KOPT-K1 (cell line): Measurements from ENCODE around the gene HIGD1A.

Experiments used
- H3K27ac ChIP-seq: fragments of 200-600 bp; sonication (generic); 2 replicates; pipeline ENCODE4 v1.5.1; 2016; ENCODE audit warnings: antibody characterized with exemption, mild to moderate bottlenecking, low read depth, low read length; ENCODE audit not compliant: poor library complexity, severe bottlenecking
- H3K36me3 ChIP-seq: fragments of 200-600 bp; sonication (generic); 2 replicates; pipeline ENCODE4 v1.5.1; 2017; ENCODE audit warnings: antibody characterized with exemption, mild to moderate bottlenecking, low read length, moderate library complexity; ENCODE audit not compliant: insufficient read depth
- H3K9me3 ChIP-seq: fragments of 200-600 bp; sonication (generic); 2 replicates; pipeline ENCODE4 v1.5.1; 2017; ENCODE audit warnings: antibody characterized with exemption, low read length, mild to moderate bottlenecking; ENCODE audit not compliant: insufficient read depth, poor library complexity, severe bottlenecking

The HIGD1A gene

DNA sequence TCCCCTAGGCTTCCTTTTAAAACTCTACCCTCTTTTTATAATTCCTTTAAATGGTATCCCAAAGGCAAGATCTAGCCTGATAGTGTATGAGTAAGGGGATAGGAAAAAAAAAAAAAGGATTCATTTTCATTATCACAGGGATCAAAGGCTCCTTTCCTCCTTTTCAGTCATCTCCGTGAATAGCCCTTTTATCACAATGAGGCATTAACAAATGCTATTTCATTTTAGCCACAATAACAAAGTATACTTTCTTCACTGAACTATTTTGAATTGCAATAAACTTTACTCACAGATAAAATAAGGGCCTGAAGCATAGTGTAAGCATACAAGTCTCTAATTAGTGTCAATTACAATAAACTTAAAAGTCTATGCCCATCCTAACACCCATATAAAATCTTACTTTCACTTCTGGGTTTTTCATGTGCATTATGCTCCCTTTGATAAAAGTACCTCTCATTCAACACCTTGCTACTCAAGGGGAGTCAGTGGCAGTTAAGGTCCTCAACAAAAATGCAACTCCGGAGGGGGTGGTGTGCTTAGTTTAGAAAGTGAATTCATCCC lies 8.6 kb downstream of the HIGD1A start:
- no peaks in the 10 kb centered on the region for H3K9me3 ChIP-seq

DNA sequence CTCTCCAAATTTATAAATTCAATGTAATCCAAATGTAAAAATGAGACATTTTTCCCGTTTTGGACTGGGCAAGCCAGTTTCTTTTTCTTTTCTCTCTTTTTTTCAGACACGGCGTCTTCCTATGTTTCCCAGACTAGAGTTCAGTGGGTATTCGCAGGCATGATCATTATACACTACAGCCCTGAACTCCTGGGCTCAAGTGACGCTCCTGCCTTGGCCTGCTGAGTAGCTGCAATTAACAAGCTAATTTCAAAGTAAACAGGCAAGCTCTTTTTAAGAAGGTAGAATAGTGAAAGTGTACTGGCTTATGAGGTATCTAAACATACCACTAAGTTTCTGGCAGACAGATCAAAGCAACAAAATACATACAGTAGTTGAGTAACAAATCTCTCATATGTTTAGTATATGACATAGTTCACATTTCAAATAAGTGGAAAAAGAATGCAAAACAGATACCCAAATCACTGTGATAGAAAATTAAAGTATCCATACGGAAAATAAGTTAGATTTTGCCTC lies 13.5 kb downstream of the HIGD1A start:
- H3K36me3 ChIP-seq, result peaks cover 65% of the 10 kb centered on the region
- no peaks in the 10 kb centered on the region for H3K9me3 ChIP-seq
- H3K27ac ChIP-seq, result no peak overlapping the region

More for the DNA sequence above, 8.6 kb downstream of the HIGD1A start:
- Histone ChIP-seq H3K27ac (no peak overlapping the region), H3K36me3 (peaks cover 23% of the 10 kb centered on the region)

DNA sequence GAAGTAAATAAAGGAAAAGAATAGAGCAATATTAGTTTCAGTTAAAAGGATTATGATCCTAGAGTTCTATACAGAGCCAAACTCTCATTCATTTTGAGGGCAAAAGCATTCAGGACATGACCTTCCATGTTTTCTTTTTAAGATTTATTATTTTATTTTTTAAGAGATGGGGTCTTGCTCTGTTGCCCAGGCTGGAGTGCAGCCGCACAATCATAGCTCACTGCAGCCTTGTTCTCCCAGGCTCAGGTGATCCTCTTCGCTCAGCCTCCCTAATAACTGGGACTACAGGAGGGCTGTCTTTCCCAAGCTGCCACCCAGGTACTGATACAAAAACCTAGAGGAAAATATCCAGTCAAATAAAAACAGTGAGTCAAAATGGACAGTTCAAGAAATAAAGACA lies 17.7 kb downstream of the HIGD1A start:
- Histone ChIP-seq H3K27ac (no peak overlapping the region), H3K36me3 (peaks cover 82% of the 10 kb centered on the region), H3K9me3 (no peaks in the 10 kb centered on the region)

DNA sequence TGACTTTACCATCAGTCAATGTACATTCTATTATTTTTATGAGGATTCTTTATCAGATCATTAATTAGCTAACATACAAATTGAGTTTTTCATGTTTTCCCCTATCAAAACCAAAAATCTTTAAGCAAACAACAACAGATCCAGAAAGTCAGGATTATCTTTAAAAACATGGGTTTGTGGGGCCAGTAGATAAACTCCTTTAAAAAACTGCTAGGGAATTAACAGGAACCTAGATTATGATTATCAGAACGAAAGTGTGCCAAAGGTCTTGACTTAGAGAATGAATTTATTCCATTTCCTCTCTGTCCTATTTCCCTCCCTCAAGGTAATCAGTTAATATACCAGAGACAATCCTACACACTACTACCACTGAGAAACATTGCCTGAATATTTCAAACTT lies 18.1 kb downstream of the HIGD1A start:
- Histone ChIP-seq H3K36me3 (peaks cover 82% of the 10 kb centered on the region), H3K9me3 (no peaks in the 10 kb centered on the region), H3K27ac (no peak overlapping the region)

DNA sequence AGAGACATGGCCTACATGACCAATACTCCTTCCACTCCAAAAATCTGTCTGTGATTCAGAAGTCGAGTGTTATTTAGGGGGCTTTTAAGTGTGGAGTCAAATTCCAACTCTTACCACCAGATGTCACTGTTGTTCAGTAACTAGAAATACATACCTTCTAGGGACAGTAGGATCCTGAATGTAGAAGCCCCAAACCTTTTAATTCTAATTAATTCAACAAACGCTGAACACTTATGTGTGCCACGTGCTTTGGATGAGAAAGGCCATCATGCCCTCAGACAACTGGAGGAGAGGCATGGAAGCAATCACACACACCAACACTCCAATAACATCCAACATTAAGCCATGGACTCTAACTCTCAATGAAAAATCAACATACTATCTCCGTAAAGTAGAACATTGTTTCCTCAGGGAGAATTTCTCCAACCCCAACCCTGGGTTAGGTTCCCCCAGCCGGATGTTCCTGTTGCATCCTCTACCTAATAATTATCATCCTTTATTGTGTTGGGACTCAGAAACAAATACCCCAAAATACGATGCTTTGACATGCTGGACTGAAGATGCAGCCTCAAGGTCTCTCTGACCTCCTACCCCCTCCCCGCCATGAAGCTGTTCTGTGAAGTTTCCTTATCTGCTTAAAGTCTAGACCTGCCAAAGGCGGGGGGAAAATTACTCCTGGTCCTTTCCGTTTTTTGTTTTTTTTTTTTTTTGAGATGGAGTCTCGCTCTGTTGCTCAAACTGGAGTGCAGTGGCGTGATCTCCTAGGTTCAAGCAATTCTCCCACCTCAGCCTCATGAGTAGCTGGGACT lies 23.2 kb downstream of the HIGD1A start:
- H3K9me3 ChIP-seq, result no peaks in the 10 kb centered on the region
- peaks cover 58% of the 10 kb centered on the region for H3K36me3 ChIP-seq
- H3K27ac ChIP-seq, result no peak overlapping the region

DNA sequence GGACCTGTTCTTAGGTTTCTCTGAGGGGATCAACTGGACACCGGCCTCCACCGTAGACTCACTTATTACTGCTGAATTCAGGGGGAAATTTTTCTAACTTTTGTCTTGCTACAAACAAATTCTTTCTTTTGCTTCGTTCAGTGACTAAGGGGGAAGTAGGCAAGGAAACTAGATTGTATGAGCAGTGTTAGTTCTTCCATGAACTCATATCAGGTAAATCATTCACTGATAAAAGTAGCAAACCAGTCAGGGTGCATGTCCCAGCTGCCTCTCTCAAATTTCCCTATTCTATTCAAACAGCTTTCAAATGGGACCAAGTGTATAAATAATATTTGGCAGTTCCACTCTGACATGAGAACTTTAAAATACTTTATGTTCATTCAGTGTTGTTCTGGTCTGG lies 23.9 kb downstream of the HIGD1A start:
- Histone ChIP-seq H3K9me3 (no peaks in the 10 kb centered on the region), H3K27ac (no peak overlapping the region), H3K36me3 (peaks cover 51% of the 10 kb centered on the region)

DNA sequence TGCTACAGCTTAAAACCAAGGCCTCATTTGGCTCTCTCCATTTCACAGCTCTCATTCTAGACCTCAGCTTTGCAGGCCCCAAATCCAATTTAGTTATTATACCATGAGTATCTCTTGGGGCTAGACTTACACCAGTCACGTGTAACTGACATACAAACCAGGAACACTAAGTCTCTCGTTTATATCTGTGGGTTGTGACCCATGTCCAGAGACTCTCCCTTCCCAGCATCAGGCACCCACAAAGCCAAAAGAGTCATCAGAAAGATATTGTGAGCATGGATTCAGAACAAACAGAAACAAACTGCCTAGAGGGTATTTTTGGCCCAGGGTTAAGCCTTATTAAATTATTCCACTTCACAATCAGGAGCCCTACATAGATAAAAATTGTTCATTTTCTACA lies 25.6 kb downstream of the HIGD1A start:
- Histone ChIP-seq H3K9me3 (no peaks in the 10 kb centered on the region), H3K36me3 (peaks cover 36% of the 10 kb centered on the region), H3K27ac (no peak overlapping the region)

DNA sequence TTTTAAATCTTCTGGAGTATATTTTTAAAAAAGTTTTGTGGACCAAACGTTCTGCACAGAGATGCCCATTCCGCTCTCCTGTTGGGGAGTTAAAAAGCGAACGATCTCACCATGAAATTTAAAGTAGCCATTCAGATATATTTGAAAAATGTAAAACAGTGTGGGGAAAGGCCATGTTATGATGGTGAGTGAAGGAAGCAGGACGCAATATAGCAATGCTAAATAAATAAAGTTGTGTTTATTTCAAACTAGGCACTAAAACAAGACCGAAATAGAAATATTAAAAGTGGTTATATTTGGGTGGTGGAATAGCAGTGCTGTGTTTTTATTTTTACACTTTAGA lies 30.9 kb downstream of the HIGD1A start:
- peaks cover 4% of the 10 kb centered on the region; the same call in 1 of the 2 replicates for H3K36me3 ChIP-seq
- no peak overlapping the region for H3K27ac ChIP-seq
- no peaks in the 10 kb centered on the region for H3K9me3 ChIP-seq

DNA sequence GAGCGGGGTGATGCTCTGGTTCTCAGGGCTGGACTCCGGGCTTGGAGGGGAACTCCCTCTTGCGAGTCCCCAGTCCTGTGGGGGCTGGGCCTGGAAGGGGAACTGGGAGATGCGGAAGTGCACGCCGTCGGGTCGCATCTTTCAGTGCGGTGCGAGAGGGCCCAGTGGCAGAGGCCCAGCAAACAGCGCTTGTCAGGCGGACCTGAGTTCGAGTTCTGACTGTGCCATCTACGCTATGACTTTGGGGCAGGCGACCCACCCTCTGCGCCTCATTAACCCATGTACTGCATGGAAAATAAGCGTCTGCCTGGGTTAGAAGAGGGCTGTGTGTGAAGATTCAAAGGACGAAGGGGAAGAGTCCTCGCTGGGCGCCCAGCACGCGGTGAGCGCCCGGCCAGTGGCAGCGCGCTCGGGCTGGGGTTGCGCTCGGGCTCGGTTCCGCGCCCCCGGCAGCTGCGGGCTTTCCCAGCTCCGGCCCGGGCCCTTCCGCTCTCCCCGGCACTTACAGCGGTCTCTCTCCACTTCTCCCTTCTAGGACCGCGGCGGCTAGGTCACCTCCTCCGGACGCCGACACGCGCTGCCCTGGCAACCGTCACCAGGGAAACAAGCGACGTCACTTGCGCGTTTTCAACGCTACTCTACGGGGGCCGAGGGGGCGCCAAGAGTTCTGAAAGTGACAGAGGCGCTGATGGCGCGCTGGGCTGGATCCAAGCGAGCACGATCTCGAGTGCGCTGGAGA lies 31.5 kb downstream of the HIGD1A start, which contains the start of gene CCDC13:
Gene CCDC13, minus strand, starts transcription at position 584 of the 739 bp plus-strand sequence. CDS start 14,908 bp downstream, outside the sequence.
- no peak within 1 kb of the TSS for H3K27ac ChIP-seq
- H3K9me3 ChIP-seq, result no peaks in the 10 kb centered on the region

DNA sequence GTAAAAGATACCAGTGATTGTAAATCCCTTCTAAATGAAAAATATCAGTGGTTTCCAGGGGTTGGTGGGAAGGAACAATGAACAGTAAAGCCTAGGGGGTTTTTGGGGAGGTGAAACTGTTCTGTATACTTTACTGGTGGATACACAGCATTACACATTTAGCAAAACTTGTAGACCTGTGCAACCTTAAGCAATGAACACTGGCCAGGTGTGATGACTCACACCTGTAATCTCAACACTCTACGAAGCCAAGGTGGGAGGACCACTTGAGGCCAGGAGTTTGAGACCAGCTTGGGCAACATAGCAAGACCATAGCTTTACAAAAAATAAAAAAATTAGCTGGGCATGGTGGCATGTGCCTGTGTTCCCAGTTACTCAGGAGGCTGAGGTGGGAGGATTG lies 33.0 kb downstream of the HIGD1A start:
- Histone ChIP-seq H3K36me3 (no peaks in the 10 kb centered on the region; the same call in 1 of the 2 replicates), H3K9me3 (no peaks in the 10 kb centered on the region), H3K27ac (no peak overlapping the region)

More for the DNA sequence above, 31.5 kb downstream of the HIGD1A start, which contains the start of gene CCDC13:
- H3K36me3 ChIP-seq, result peaks cover 4% of the 10 kb centered on the region; the same call in 1 of the 2 replicates

DNA sequence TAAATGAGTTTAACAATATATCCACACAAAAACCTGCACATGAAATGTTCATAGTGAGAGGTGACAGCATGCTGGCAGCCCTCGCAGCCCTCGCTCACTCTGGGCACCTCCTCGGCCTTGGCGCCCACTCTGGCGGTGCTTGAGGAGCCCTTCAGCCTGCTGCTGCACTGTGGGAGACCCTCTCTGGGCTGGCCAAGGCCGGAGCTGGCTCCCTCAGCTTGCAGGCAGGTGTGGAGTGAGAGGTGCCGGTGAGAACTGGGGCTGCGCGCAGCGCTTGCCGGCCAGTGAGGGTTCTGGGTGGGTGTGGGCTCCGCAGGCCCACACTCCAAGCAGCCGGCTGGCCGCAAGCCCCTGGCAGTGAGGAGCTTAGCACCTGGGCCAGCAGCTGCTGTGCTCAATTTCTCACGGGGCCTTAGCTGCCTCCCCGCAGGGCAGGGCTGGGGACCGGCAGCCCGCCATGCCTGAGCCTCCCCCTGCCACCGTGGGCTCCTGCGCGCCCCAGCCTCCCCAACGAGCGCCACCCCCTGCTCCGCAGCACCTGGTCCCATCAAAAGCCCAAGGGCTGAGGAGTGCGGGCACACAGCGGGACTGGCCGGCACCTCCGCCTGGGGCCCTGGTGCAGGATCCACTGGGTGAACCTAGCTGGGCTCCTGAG lies 34.7 kb downstream of the HIGD1A start:
- H3K9me3 ChIP-seq, result no peaks in the 10 kb centered on the region
- H3K27ac ChIP-seq, result no peak overlapping the region
- no peaks in the 10 kb centered on the region; the same call in 1 of the 2 replicates for H3K36me3 ChIP-seq

DNA sequence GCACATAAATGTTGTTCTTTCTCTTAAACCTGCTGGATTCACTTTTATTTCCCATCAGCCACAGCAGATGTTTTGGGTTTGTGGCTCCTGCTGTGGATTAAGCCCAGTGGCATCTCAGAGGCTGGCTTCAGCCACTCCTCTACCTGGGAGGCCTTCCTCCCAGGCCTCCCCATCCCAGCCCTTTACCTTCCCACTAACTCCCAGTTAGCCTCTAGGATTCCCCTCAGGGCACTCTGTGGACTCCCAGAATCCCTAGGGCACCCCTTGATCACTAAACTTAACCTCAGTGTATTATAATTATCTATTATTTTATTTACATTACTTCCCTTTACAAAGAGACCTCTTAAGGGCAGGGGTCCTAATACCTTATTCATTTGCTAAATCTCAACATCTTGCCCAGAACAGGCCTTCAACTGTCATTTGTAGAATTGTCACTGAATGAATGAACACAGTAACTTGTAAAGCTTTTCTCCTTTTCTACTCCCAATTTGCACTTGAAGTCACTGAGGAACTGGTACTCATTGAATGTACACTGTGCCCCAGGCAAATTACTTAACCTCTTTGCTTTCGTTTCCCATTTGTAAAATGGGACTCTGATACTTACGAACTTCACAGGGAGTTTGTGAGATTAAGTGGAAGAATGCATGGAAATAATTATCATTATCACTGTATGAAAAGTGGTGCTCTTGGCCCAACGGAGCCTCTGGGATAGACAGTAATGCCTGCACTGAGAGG lies 39.6 kb downstream of the HIGD1A start:
- Histone ChIP-seq H3K27ac (no peak overlapping the region), H3K9me3 (no peaks in the 10 kb centered on the region), H3K36me3 (no peaks in the 10 kb centered on the region)

DNA sequence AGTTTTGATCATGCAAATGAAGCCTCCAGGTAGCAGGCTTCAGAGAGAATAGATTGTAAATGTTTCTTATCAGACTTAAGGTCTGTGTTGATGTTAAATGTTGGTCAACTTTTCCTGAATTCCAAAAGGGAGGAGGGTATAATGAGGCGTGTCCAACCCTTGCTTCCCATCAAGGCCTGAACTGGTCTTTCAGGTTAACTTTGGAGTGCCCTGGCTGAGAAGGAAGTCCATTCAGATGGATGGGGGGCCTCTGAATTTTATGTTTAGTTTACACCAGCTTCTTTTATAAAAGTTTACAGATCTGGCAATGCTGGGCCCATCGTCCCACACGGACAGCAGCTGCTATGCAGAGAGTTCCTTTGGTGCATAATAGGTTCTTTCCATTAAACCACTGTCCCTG lies 40.2 kb downstream of the HIGD1A start:
- H3K36me3 ChIP-seq, result no peaks in the 10 kb centered on the region
- H3K9me3 ChIP-seq, result no peaks in the 10 kb centered on the region
- H3K27ac ChIP-seq, result no peak overlapping the region

DNA sequence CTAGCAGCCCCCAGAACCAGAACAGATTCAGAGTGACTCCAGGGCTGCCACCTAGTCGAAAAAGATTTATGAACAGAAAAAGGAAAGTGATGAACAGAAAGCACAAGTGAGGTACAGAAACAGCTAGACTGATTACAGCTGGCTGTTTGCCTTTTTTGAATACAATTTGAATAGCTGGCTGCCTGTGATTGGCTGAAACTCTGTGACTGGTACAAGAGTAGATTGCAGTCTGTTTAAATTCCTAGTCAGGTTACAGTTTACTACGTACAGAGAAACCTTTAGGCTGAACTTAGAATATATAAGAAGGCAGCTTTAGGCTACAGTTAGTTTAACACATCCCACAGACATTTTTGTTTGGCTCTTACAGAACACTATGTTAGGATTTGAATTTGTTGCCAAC lies 41.3 kb downstream of the HIGD1A start:
- H3K36me3 ChIP-seq, result no peaks in the 10 kb centered on the region

More for the DNA sequence above, 41.3 kb downstream of the HIGD1A start:
- Histone ChIP-seq H3K27ac (no peak overlapping the region), H3K9me3 (no peaks in the 10 kb centered on the region)
